NCI-H2029 (cell line): ENCODE measurements around the gene TRIO.

Source experiments
- DNase-seq: peaks from one replicate; lab custom pipeline; 2025; lab: John Stamatoyannopoulos, UW

TRIO gene

GRCh38 chr5:14168144-14168792 is 25.1 kb downstream of the TRIO start:
- no peak for DNase-seq

GRCh38 chr5:14168793-14169262 is 25.7 kb downstream of the TRIO start:
- DNase-seq, result no peak

DNA sequence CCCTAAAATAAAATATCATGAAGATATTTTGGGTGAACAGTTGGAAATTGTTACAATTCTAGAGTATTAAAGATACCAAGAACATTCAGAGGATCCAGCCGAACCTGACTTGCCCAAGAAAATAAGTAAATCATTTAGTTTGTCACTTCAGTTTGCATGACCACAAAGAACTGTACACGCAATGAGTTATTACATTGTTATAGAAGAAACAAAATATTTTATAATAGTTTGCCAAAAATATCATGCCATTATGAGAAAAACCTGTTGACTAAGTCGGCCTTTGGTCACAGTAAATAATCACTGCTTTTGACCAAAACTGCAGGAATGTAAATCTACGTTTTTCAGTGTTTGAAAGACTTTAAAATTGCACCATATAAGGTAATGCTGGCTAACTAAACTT is 27.9 kb downstream of the TRIO start:
- DNase-seq, result no peak

GRCh38 chr5:14171621-14172020 is 28.5 kb downstream of the TRIO start:
- DNase-seq, result no peak

DNA sequence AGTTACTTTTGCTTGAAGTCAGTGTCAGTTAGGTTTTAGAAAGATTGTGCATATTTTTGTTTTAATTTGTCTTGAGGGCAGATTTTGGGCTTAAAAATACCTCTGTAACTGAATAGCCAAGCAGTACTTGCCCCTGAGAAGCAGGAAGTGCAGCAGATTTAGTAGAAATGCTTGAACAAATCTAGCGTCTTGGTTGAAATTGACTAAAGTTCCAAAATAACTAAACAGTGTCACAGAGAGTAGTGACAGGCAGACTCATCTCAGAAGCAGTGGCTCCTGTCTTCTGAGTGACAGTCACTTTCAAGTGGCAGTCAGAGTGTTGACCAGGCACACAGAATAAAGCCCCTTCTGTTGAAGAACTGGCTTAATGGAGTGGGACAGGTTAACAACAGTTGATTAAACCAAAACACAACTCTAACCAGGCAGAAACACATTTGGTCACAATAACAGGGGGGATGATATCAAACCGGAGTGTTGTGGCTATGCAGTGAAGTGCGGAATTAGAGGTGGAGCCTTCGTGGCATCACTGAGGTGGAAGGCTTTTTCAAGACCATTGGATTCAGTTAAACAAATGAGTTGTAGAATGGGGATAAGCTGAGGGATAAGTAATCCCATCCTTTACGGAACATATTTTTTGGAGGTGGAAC is 29.1 kb downstream of the TRIO start:
- DNase-seq, result no peak

DNA sequence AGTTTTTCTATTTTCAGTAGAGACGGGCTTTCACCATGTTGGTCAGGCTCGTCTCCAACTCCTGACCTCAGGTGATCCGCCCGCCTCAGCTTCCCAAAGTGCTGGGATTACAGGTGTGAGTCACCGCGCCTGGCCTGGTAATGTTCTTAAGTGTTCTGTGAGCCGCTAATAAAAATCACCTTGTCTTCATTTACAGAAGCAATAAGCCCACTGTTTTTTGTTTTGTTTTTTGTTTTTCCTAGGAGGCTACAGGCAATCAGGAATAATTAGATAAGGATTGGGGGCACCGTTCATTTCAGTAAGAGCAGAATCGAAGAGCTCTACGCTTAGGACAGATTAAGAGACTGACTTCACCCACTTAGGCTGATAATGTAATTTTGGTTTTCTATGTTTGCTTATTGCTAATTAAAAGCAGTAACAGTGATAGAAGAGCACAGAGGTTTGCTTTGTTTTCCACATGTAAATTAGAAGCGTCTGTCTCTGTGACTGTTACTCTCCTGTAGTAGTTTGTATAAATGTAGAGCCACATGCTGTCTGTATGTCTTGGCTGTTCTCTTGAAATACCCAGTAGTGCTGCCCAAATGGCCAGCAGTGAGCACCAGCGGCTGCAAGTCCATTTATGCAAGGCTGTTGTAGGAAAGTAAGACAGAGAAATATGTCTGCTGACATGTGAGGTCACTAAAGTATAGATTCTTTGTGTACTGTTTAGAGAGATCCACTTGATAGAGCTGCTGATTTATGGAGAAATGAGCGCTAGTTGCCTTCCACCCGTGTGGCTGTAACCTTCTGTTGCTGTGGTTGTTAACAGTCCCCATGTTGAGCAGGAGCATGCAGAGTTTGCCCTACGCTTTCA is 30.5 kb downstream of the TRIO start:
- DNase-seq, result no peak

- no peak for DNase-seq
Measured at GRCh38 chr5:14174230-14174636, 31.1 kb downstream of the TRIO start.

DNA sequence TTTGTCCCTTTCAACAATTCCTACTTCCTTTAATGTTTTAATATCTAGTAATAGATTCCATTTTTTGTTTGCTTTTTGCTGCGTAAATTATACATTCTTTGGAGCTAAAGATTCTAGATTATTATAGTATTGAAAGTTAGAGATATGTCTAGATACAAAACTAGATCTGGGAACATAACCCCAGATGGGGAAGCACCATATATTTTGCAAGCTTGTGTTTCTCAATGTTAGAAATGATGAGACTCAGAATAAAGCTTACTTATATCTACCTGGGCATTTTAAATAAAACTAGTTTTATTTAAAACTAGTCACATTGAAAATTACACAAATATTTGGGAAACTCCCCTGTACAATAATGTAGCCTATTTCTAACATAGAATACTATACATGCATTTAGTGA is 32.2 kb downstream of the TRIO start:
- DNase-seq, result no peak

- DNase-seq, result no peak
Measured at GRCh38 chr5:14176888-14177287, 33.7 kb downstream of the TRIO start.

DNA sequence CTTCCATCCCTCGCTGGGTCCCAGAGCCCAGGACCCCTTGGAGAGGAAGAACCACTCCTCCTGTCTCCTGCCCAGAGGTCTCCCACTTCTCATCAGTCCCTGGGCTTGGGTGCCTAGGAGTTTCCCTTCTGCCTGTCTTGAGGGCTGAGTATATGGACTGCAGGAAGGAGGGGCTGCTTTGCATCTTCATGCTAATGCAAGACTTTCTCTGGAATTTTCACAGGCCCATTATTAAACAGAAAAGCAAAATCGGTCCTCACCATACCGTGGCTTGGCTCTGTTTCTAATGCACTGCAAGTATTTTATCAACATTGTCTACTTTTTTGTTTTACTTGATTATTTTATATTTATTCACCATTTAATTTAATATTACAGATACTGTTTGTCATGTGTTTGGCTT is 34.5 kb downstream of the TRIO start:
- no peak for DNase-seq

GRCh38 chr5:14178091-14178490 is 34.9 kb downstream of the TRIO start:
- DNase-seq, result no peak

GRCh38 chr5:14178671-14179211 is 35.6 kb downstream of the TRIO start:
- DNase-seq, result no peak

GRCh38 chr5:14179446-14179845 is 36.3 kb downstream of the TRIO start:
- DNase-seq, result no peak

GRCh38 chr5:14180437-14180836 is 37.3 kb downstream of the TRIO start:
- no peak for DNase-seq

DNA sequence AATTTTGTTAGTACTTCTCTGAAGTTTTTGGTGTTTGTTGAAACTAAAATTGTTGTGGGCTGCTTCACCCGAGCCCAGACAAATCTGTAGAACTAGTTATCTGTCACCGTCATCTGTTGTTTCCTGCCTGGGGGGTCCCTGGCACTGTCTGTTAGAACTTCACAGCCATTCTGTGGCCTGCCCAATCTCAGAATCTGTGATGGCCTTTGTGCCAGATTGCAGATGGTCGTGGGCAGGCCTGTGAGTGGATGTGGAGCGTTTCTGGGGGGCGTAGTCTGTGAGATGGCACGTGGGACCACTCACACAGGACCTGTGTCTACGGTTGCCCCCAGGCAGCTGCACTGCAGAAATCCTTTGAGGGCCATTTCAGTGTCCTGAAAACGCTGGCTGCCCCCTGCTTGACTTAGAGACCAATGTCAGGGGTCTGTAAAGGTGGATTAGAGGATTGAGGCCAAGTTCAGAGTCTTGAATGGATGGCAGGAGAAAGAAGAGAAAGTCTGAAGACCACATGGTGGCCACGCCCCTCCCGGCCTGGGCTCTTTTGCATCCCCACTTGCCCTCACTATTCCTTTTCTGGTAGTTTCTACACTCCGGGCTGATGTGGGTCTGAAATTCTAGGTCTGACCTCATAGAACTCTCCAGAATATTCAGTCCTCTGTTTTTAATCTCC is 38.3 kb downstream of the TRIO start:
- no peak for DNase-seq

DNA sequence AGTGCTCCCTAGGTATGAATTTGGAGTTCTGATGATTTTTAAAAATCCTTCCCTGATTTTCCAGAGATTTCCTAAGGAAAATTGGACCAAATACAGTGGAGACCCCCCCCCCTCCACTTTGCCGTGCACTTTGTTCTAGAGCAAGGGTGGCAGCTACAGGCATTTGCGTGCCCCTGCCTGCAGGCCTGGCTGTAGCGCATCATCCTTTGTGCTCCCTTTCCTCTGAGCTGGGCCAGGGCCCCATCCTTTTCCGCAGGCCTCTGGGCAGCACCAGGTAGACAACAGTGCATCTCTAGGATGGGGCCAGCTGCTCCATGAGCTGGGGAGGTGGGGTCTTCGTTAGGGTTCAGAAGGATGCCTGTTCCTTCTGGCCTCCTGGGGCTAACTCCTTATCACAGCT is 39.6 kb downstream of the TRIO start:
- DNase-seq, result no peak

- DNase-seq, result no peak
Measured at GRCh38 chr5:14183187-14183939, 40.2 kb downstream of the TRIO start.

DNA sequence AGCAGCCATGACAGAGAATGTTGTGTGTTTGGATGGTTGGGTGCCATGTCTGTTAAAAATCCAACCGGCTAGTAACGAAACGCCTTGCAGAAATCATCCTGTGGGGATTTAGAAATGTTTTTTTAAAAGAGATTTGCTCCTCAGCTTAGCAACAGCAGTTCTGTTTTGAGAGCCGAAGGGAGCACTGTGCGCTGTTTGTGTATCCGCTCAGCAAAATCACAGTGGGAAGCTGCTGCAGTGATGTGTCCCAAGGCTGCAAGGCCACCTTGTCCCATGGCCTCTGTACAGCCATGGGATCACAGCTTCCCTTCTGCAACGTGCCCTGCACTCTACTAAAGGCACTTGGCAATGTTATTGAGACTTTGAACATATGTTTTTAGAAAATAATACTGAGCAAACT is 40.9 kb downstream of the TRIO start:
- DNase-seq, result no peak

DNA sequence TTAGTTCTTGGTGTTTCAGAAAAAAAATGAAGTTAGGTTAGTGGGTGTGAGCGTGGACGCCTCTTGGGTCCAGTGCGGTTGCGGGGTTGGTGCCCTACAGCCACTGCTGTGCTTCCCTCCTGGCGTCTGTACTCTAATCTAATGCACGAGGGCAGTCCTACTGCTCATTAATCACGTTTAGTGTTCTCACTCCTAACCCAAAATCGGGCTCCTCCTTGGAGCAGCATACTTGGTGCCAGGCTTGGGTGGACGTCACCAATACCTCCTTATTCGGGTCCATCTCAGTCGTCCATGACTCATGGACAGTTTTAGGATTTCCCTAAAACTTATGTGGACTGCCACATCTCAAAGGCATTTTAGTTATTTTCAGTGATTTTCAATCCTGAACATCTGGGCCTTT is 41.6 kb downstream of the TRIO start:
- DNase-seq, result no peak

DNA sequence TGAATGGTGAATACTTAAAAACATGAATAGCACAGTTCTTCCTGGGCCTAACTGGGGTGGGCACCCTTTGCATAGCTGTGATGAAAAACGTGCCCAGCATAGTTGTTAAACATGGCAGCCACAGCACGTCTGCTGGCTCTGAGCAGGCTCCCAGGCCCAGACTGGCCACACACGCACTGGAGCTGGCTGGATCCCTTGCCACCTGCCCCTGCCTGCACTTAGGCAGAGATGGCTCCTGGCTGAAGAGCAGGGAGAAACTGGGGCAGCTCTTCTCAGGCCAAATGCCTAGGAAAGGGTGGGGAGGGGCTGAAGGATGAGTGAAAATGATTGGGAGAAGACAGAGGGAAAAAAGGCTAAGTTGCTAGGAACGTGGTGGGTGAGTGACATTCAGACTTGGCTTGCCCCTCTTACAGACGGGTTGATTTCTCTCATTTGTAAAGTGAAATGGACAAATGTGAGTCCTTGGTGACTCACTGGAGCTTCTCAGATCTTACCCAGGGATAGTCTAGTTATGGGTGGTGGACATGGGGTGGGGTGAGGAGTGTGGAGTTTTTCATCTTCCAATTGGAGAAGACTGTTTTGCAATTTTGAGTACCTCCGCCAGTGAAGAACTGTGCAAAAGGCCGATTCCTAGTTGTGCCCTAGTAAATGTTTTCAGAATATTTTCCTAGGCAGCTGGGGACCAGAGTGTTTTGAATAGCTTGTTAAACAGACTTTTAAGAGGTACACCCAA is 42.4 kb downstream of the TRIO start:
- peak; percentile 63 for DNase-seq
